CD4-positive, alpha-beta memory T cell (primary cell): ENCODE data around the gene CYP19A1. TPM values are rescaled to one million over a fixed set of nuclear protein-coding genes. Genes with fewer than 3 reads are reported as not detected.

ENCODE experiments used
- CTCF ChIA-PET: fragments of 350-600 bp; sonication (Branson Sonifier 250); formaldehyde crosslinking; loops from one replicate; lab custom pipeline; 2021; ENCODE audit warnings: inconsistent platforms; ENCODE audit not compliant: partially characterized antibody; lab: Charles Lee
- POLR2A ChIA-PET: fragments of 350-600 bp; sonication (Branson Sonifier 250); formaldehyde crosslinking; loops from one replicate; lab custom pipeline; 2021; ENCODE audit not compliant: partially characterized antibody; lab: Charles Lee
- DNase-seq, 5 donors: peaks; one replicate each; pipeline versions ENCODE4 v3.0.0 to v3.0.0-alpha.2; 2020 to 2022; ENCODE audit warnings: mixed read lengths in 1 of 5
- H3K27ac ChIP-seq: one replicate; pipeline ENCODE4 v1.7.0; 2013; ENCODE audit warnings: low read depth, low read length
- H3K27me3 ChIP-seq: 2 replicates; pipeline ENCODE4 v1.7.0; 2013; ENCODE audit warnings: mild to moderate bottlenecking, low read length, moderate library complexity; ENCODE audit not compliant: insufficient read depth
- H3K36me3 ChIP-seq: 2 replicates; pipeline ENCODE4 v1.7.0; 2013; ENCODE audit warnings: mild to moderate bottlenecking, low read length, moderate library complexity; ENCODE audit not compliant: insufficient read depth
- H3K4me1 ChIP-seq: 2 replicates; pipeline ENCODE4 v1.7.0; 2013; ENCODE audit warnings: mild to moderate bottlenecking, low read length, moderate library complexity; ENCODE audit not compliant: insufficient read depth
- H3K4me3 ChIP-seq, 2 donors: one replicate each; pipeline ENCODE4 v1.7.0; 2013; ENCODE audit warnings: low read length in 2 of 2, mild to moderate bottlenecking in 1 of 2
- H3K9me3 ChIP-seq, 2 donors: one replicate each; pipeline ENCODE4 v1.7.0; 2013; ENCODE audit warnings: low read length in 2 of 2, control low read depth in 1 of 2; ENCODE audit not compliant: control insufficient read depth in 1 of 2
- H3K27ac Mint-ChIP-seq, 7 donors: one replicate each; pipeline ENCODE4 v1.8.0; 2020 to 2021; ENCODE audit warnings: mixed read lengths in 7 of 7, mild to moderate bottlenecking in 6 of 7, inconsistent platforms in 3 of 7, moderate library complexity in 3 of 7
- H3K27me3 Mint-ChIP-seq, 2 donors: one replicate each; pipeline ENCODE4 v1.8.0; 2020 to 2021; ENCODE audit warnings: mixed read lengths in 2 of 2
- H3K36me3 Mint-ChIP-seq, 2 donors: one replicate each; pipeline ENCODE4 v1.8.0; 2020 to 2021; ENCODE audit warnings: mixed read lengths in 2 of 2, inconsistent platforms in 1 of 2, mild to moderate bottlenecking in 1 of 2
- H3K4me1 Mint-ChIP-seq, 4 donors: one replicate each; pipeline ENCODE4 v1.8.0; 2020 to 2021; ENCODE audit warnings: mixed read lengths in 4 of 4, mild to moderate bottlenecking in 1 of 4
- H3K4me3 Mint-ChIP-seq, 8 donors: one replicate each; pipeline ENCODE4 v1.8.0; 2020 to 2021; ENCODE audit warnings: mixed read lengths in 8 of 8, mild to moderate bottlenecking in 7 of 8, moderate library complexity in 6 of 8, inconsistent platforms in 3 of 8
- H3K9me3 Mint-ChIP-seq, 8 donors: one replicate each; pipeline ENCODE4 v1.8.0; 2020 to 2021; ENCODE audit warnings: mixed read lengths in 8 of 8, mild to moderate bottlenecking in 5 of 8, inconsistent platforms in 3 of 8, moderate library complexity in 1 of 8
- intact Hi-C: fragments of 100-400 bp; cut with micrococcal nuclease; formaldehyde crosslinking; loops from one replicate; pipeline ENCODE4 v1.15.1; 2023
- polyA plus RNA-seq, 2 donors: library from polyadenylated mRNA; unstranded; fragments of 300-500 nt; fragmentation: Illumina TruSeq; gene quantifications; one replicate each; pipeline ENCODE4 v1.2.3, GENCODE V29; 2021
- total RNA-seq, 2 experiments: library from RNA; stranded (reverse); gene quantifications; one replicate each; pipeline ENCODE4 v1.2.3, GENCODE V29; 2021

Gene CYP19A1
- total and polyA plus RNA-seq, 4 experiments from 2014 or later: not detected

DNA sequence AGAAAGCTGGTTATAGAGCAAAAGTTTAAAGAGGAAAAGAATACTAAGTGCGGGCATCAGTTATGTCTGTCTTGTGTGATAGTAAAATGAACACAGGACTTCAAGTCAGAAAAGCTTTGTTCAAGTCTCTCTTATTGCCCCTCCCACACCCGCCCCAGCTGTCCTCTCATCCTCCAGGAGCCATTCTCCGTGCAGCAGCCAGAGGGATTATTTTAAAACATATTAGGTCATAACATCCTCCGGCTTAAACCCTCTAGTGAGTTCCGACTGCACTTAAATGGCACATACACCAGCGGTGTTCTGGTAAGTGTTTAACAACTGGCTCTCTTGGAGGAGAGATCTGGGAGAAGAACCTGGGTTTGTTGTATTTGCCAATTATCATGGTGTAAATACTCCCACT lies 138.9 kb downstream of the CYP19A1 start:
- Histone ChIP-seq H3K4me1 (no peaks in the 10 kb centered on the region), H3K9me3 (no peaks in the 10 kb centered on the region), H3K36me3 (no peaks in the 10 kb centered on the region), H3K27ac (no peak overlapping the region), H3K27me3 (no peaks in the 10 kb centered on the region), H3K4me3 (no peak overlapping the region)
- intact Hi-C loops: no loop called here
- POLR2A ChIA-PET: no interaction called here
- DNase-seq: no peak
- H3K4me1 Mint-ChIP-seq: no peaks in the 10 kb centered on the region
- H3K27me3 Mint-ChIP-seq: peaks cover 16 to 19% of the 10 kb centered on the region in 2 donors
- H3K4me3 Mint-ChIP-seq: no peak overlapping the region
- no peaks in the 10 kb centered on the region for H3K9me3 Mint-ChIP-seq
- H3K36me3 Mint-ChIP-seq: no peaks in the 10 kb centered on the region
- no peak overlapping the region for H3K27ac Mint-ChIP-seq
- CTCF ChIA-PET: interaction anchor here (1.6 kb wide), 1 partner anchor 10 kb away, joined by 4 read pairs; no protein-coding TSS in a partner anchor

DNA sequence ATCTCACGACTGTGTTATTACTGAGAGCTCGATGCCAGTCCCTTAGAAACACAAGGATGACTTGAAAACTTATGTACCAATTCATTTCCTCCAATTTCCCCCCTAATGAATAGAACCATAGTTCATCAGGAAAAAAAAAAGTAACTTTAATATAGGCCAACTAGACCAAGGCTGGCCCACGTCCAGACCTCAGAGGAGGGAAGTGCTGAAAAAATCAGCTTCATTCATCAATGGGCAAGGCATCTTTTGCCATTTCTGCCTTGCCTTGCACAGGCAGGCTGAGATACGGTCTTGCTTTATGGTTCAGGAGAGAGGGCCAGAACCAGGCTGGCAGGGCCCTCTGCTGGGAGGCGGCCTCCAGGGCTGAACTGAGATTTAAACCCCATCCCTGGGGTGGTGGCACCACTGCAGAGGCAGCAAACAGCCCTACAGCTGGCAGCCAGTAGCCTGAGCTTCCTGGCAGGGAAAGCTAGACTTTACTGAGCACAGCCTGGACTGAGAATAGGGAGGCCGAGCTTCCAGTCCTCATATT lies 139.6 kb downstream of the CYP19A1 start:
- H3K9me3 ChIP-seq: no peaks in the 10 kb centered on the region
- no peaks in the 10 kb centered on the region for H3K27me3 ChIP-seq
- no peaks in the 10 kb centered on the region for H3K36me3 ChIP-seq
- Mint-ChIP-seq H3K4me3 (no peak overlapping the region), H3K36me3 (no peaks in the 10 kb centered on the region), H3K4me1 (no peaks in the 10 kb centered on the region), H3K27ac (no peak overlapping the region), H3K27me3 (peaks cover 19 to 23% of the 10 kb centered on the region in 2 donors), H3K9me3 (no peaks in the 10 kb centered on the region)
- H3K27ac ChIP-seq: no peak overlapping the region
- no peak overlapping the region for H3K4me3 ChIP-seq
- DNase-seq: no peak
- CTCF ChIA-PET: interaction anchor here (1.5 to 2.3 kb wide), 3 partner anchors 9 to 35 kb away, joined by 3 to 11 read pairs (median 4); no protein-coding TSS in a partner anchor
- intact Hi-C loops: no loop called here
- POLR2A ChIA-PET: no interaction called here
- H3K4me1 ChIP-seq: no peaks in the 10 kb centered on the region

DNA sequence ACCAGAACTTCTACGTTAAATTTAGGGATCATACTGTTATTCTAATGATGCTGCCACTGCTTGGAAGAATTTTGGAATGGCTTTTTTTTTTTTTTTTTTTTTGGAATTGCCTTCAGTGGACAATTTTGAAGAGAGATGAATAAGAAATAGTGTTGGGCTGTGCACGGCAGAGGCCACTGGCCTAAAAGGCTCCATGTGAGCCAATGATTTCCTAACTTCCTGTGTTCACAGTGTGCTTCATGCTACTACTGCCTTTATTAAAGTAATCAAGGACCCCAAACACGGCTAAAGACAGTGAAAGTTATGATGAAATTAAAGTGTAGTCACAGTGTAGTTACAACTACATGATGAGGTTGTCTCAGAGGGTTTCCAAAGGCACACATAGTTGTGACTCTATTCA lies 142.9 kb downstream of the CYP19A1 start:
- H3K27me3 Mint-ChIP-seq: peaks cover 21 to 38% of the 10 kb centered on the region in 2 donors
- H3K9me3 Mint-ChIP-seq: peaks cover 0 to under 1% (median 0%) of the 10 kb centered on the region in 8 donors
- H3K36me3 ChIP-seq: no peaks in the 10 kb centered on the region
- peaks cover 7% of the 10 kb centered on the region for H3K4me1 ChIP-seq
- ChIA-PET CTCF (interaction anchor here (1.4 kb wide), 1 partner anchor 32 kb away, joined by 4 read pairs; no protein-coding TSS in a partner anchor), POLR2A (no interaction called here)
- no peak overlapping the region for H3K27ac Mint-ChIP-seq
- H3K9me3 ChIP-seq: no peaks in the 10 kb centered on the region
- no peak overlapping the region for H3K27ac ChIP-seq
- H3K4me3 Mint-ChIP-seq: no peak overlapping the region
- H3K4me3 ChIP-seq: no peak overlapping the region
- H3K27me3 ChIP-seq: peaks cover 6% of the 10 kb centered on the region
- no peaks in the 10 kb centered on the region for H3K36me3 Mint-ChIP-seq
- H3K4me1 Mint-ChIP-seq: peaks cover 3 to 5% (median 4%) of the 10 kb centered on the region in 4 donors
- no peak for DNase-seq
- intact Hi-C loops: no loop called here

DNA sequence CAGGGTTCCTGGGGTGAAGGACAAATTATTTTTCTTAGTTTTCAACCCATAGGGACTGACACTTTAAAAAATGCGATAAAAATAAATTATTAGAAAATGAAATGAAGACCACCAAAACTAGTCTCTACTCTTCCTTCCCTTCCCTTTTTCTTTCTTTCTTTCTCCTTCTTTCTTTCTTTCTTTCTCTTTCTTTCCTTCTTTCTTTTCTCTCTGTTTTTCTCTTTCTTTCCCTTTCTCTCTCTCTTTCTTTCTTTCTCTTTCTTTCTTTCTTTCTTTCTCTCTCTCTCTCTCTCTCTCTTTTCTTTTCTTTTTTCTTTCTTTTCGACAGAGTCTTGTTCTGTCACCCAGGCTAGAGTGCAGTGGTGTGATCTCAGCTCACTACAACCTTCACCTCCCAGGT lies 144.4 kb downstream of the CYP19A1 start:
- no peak overlapping the region for H3K4me3 ChIP-seq
- no peak for DNase-seq
- intact Hi-C loops: no loop called here
- Mint-ChIP-seq H3K36me3 (no peaks in the 10 kb centered on the region), H3K27ac (no peak overlapping the region), H3K4me3 (no peak overlapping the region), H3K4me1 (peaks cover 3 to 5% (median 4%) of the 10 kb centered on the region in 4 donors), H3K27me3 (peaks cover 18 to 38% of the 10 kb centered on the region in 2 donors), H3K9me3 (peaks cover 0 to 2% (median 0%) of the 10 kb centered on the region in 8 donors)
- peaks cover 6% of the 10 kb centered on the region for H3K27me3 ChIP-seq
- POLR2A ChIA-PET: no interaction called here
- H3K36me3 ChIP-seq: no peaks in the 10 kb centered on the region
- no peak overlapping the region for H3K27ac ChIP-seq
- CTCF ChIA-PET: interaction anchor here (1.4 to 2.7 kb wide), 3 partner anchors 10 to 31 kb away, joined by 3 to 14 read pairs (median 4); no protein-coding TSS in a partner anchor
- H3K4me1 ChIP-seq: peaks cover 7% of the 10 kb centered on the region
- H3K9me3 ChIP-seq: no peaks in the 10 kb centered on the region

DNA sequence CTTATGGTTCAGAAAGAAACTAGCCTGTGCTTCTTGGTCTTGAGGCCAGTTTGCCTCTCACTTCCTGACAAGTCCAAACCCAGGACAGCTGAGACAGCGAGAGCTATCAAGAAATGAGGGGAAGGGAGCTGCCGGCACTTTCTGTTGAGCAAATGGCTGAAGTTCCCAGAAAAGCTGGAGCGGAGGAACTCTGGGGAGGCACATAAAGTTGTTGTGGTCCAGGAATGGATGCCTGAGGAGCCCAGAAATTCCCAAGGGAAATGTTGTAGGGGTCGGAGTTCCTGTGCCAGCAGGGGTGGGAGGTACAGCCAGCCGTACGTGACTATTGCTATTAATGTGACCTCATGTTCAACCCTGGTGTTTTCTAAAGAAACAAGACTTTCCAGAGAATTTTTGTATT lies 144.9 kb downstream of the CYP19A1 start:
- Histone ChIP-seq H3K4me1 (peaks cover 7% of the 10 kb centered on the region), H3K9me3 (no peaks in the 10 kb centered on the region), H3K36me3 (no peaks in the 10 kb centered on the region), H3K27ac (no peak overlapping the region), H3K4me3 (no peak overlapping the region), H3K27me3 (peaks cover 6% of the 10 kb centered on the region)
- ChIA-PET POLR2A (no interaction called here), CTCF (interaction anchor here (1.6 to 2.8 kb wide), 5 partner anchors 9 to 31 kb away, joined by 3 to 14 read pairs (median 9); no protein-coding TSS in a partner anchor)
- intact Hi-C loops: no loop called here
- no peak overlapping the region for H3K4me3 Mint-ChIP-seq
- H3K36me3 Mint-ChIP-seq: no peaks in the 10 kb centered on the region
- no peak overlapping the region for H3K27ac Mint-ChIP-seq
- no peak for DNase-seq
- peaks cover 18 to 38% of the 10 kb centered on the region in 2 donors for H3K27me3 Mint-ChIP-seq
- peaks cover 0 to 2% (median 0%) of the 10 kb centered on the region in 8 donors for H3K9me3 Mint-ChIP-seq
- H3K4me1 Mint-ChIP-seq: peaks cover 3 to 5% (median 4%) of the 10 kb centered on the region in 4 donors

DNA sequence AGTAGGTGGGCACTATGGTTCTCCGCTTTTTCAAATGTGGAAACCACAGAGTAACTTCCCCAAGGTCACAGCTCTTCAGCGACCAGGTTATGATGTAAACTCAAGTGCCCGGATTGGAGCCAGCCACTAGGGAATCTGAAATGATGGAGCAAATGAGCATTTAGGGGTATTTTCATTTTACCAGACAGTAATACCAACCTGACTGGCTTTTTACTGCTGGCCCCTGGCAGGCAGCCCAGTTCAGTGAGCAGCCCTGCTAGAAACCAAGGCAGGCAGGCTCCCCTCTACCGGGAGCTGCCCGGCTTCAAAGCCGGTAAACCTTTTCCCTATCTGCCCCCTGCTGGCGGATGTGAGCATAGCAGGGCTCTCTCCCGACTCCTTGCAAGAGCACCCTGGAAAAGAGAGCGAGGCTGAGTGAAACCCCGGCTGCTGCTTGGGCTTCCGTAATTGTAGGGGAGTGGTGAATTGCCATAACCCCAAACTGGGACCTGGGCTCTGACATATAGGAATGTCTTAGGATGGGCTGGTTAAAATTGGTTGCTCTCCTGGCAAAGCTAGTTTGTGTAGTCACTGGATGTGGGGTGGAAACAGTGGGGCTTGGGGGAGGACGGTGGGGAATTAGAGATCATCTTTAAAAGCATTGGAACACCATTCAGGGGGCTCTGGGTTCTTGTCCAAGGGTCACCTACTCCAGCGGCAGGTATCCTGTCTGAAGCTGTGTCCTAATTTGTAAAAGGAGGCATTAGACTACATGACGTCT lies 145.7 kb downstream of the CYP19A1 start:
- no peaks in the 10 kb centered on the region for H3K9me3 ChIP-seq
- H3K4me1 ChIP-seq: peaks cover 7% of the 10 kb centered on the region
- CTCF ChIA-PET: interaction anchor here (1.0 to 2.8 kb wide), 6 partner anchors 9 to 30 kb away, joined by 3 to 14 read pairs (median 7); no protein-coding TSS in a partner anchor
- H3K27ac ChIP-seq: no peak overlapping the region
- Mint-ChIP-seq H3K27me3 (peaks cover 16 to 33% of the 10 kb centered on the region in 2 donors), H3K4me1 (peaks cover 3 to 5% (median 4%) of the 10 kb centered on the region in 4 donors), H3K9me3 (peaks cover 0 to 2% (median 0%) of the 10 kb centered on the region in 8 donors), H3K4me3 (no peak overlapping the region), H3K36me3 (no peaks in the 10 kb centered on the region), H3K27ac (no peak overlapping the region)
- no peaks in the 10 kb centered on the region for H3K36me3 ChIP-seq
- POLR2A ChIA-PET: no interaction called here
- H3K27me3 ChIP-seq: peaks cover 6% of the 10 kb centered on the region
- DNase-seq: peak; percentile 31 to 53 (median 38)
- intact Hi-C loops: loop anchor here (1.0 kb wide), 1 partner anchor 29 kb away; no protein-coding TSS in a partner anchor
- no peak overlapping the region for H3K4me3 ChIP-seq

DNA sequence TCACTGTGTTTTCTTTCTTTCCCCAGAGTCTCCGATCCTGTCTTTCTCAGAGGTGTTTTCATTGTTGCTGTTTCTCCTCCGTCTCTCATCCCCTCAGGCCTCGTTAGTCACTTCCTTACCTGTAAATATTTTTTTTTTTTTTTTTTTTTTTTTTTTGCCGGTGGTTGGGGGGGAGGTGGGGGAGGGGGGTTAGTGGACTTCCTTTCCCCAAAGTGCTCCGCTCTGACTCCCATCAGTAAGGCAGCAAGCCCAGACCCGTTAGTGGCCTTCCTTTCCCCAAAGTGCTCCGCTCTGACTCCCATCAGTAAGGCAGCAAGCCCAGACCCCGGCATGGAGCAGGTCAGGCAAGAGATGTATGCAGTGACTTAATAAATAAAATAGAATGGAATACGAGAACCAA lies 146.6 kb downstream of the CYP19A1 start:
- Histone ChIP-seq H3K27me3 (peaks cover 6% of the 10 kb centered on the region), H3K9me3 (no peaks in the 10 kb centered on the region), H3K36me3 (no peaks in the 10 kb centered on the region), H3K27ac (no peak overlapping the region), H3K4me3 (no peak overlapping the region), H3K4me1 (peaks cover 7% of the 10 kb centered on the region)
- no peak for DNase-seq
- Mint-ChIP-seq H3K9me3 (peaks cover 0 to 2% (median 0%) of the 10 kb centered on the region in 8 donors), H3K4me1 (peaks cover 3 to 5% (median 4%) of the 10 kb centered on the region in 4 donors), H3K27me3 (peaks cover 17 to 28% of the 10 kb centered on the region in 2 donors), H3K4me3 (no peak overlapping the region), H3K36me3 (no peaks in the 10 kb centered on the region), H3K27ac (no peak overlapping the region)
- intact Hi-C loops: loop anchor here (1.0 kb wide), 1 partner anchor 28 kb away; no protein-coding TSS in a partner anchor
- ChIA-PET POLR2A (no interaction called here), CTCF (interaction anchor here (1.0 to 2.8 kb wide), 4 partner anchors 8 to 29 kb away, joined by 3 to 14 read pairs (median 12); no protein-coding TSS in a partner anchor)
